SK-N-SH treated with all-trans-retinoic acid at 6 μM for 48 hours (cell line): ENCODE measurements around the gene ADGRF1.

Source experiments
- ARNTL ChIP-seq: fragments of 450-650 bp; formaldehyde crosslinking; IDR thresholded peaks from 2 replicates; pipeline ENCODE4 v1.5.0; 2020; ENCODE audit warnings: low read depth, mild to moderate bottlenecking, moderate library complexity, borderline replicate concordance
- BACH2 ChIP-seq: fragments of 250-450 bp; sonication (Bioruptor Pico); IDR thresholded peaks from 2 replicates; pipeline ENCODE4 v1.9.0; 2021; ENCODE audit warnings: mild to moderate bottlenecking, borderline replicate concordance
- CSDC2 ChIP-seq: fragments of 250-450 bp; sonication (Bioruptor Pico); IDR thresholded peaks from 2 replicates; pipeline ENCODE4 v1.5.0; 2020; ENCODE audit warnings: mild to moderate bottlenecking, moderate library complexity
- CSRNP3 ChIP-seq: fragments of 250-450 bp; sonication (Bioruptor Pico); IDR thresholded peaks from 2 replicates; pipeline ENCODE4 v1.5.1; 2021; ENCODE audit warnings: mild to moderate bottlenecking, moderate library complexity
- PATZ1 ChIP-seq: fragments of 250-450 bp; sonication (Bioruptor Pico); IDR thresholded peaks from 2 replicates; pipeline ENCODE4 v1.8.0; 2020; ENCODE audit warnings: mild to moderate bottlenecking, moderate library complexity, borderline replicate concordance
- POU6F1 ChIP-seq: fragments of 250-450 bp; sonication (Bioruptor Pico); IDR thresholded peaks from 2 replicates; pipeline ENCODE4 v1.8.0; 2021; ENCODE audit warnings: low read depth, mild to moderate bottlenecking, moderate library complexity, borderline replicate concordance
- PPARA ChIP-seq: fragments of 250-450 bp; sonication (Bioruptor Pico); IDR thresholded peaks from 2 replicates; pipeline ENCODE4 v1.5.0; 2020; ENCODE audit warnings: mild to moderate bottlenecking, borderline replicate concordance
- SNAI2 ChIP-seq: fragments of 250-450 bp; sonication (Bioruptor Pico); IDR thresholded peaks from 2 replicates; pipeline ENCODE4 v1.5.0; 2020; ENCODE audit warnings: mild to moderate bottlenecking, moderate library complexity
- ZFP3 ChIP-seq: fragments of 250-450 bp; sonication (Bioruptor Pico); IDR thresholded peaks from 2 replicates; pipeline ENCODE4 v1.5.0; 2020; ENCODE audit warnings: mild to moderate bottlenecking, moderate library complexity
- ZNF565 ChIP-seq: fragments of 450-650 bp; formaldehyde crosslinking; conservative IDR thresholded peaks from 2 replicates; pipeline ENCODE4 v1.5.0; 2020; ENCODE audit warnings: low read depth, mild to moderate bottlenecking, moderate library complexity

GRCh38 chr6:46990031-46990644 is 52.0 kb downstream of the ADGRF1 start:
- no peak for TF ChIP-seq POU6F1 (CRISPR knock-in tag)
- no peak for TF ChIP-seq ARNTL (CRISPR knock-in tag)
- no peak for TF ChIP-seq PPARA (CRISPR knock-in tag)
- no peak for TF ChIP-seq BACH2 (CRISPR knock-in tag)
- TF ChIP-seq ZFP3 (CRISPR knock-in tag), result no peak
- no peak for TF ChIP-seq PATZ1 (CRISPR knock-in tag)
- no peak for TF ChIP-seq CSDC2
- no peak for TF ChIP-seq SNAI2 (CRISPR knock-in tag)
- no peak for TF ChIP-seq ZNF565
- TF ChIP-seq CSRNP3 (CRISPR knock-in tag), result no peak
